H1 (cell line): ENCODE data around the gene SEMA6D. TPM values are rescaled to one million over a fixed set of nuclear protein-coding genes. Genes with fewer than 3 reads are reported as not detected.

ENCODE experiments used
- CTCF ChIA-PET: fragments of 300-600 bp; sonication (Branson Sonifier 250); formaldehyde crosslinking; loops from one replicate; lab custom pipeline; 2021; ENCODE audit not compliant: partially characterized antibody; lab: Charles Lee
- POLR2A ChIA-PET: fragments of 300-600 bp; sonication (Branson Sonifier 250); formaldehyde crosslinking; loops from one replicate; lab custom pipeline; 2021; ENCODE audit warnings: inconsistent platforms; ENCODE audit not compliant: partially characterized antibody; lab: Charles Lee
- DNase-seq, 2 experiments: peaks; one replicate each; pipeline versions ENCODE4 v3.0.0 to v3.0.0-alpha.2; 2010 to 2022; ENCODE audit warnings: low spot score in 2 of 2, low read depth in 1 of 2, mixed read lengths in 1 of 2
- FAIRE-seq: peaks from 2 replicates; lab custom pipeline; 2011; peaks lifted over from hg19 to GRCh38; lab: Jason Lieb, UNC
- H2AFZ ChIP-seq: 2 replicates; pipeline ENCODE4 v1.8.1; 2012; ENCODE audit warnings: low read length, inconsistent platforms
- H2AK5ac ChIP-seq: 2 replicates; pipeline ENCODE4 v1.6.1; 2013; ENCODE audit warnings: low read depth, low read length
- H2BK120ac ChIP-seq: replicated peaks from 2 replicates; pipeline ENCODE3; 2013; ENCODE audit warnings: low read depth, low read length, inconsistent platforms
- H2BK12ac ChIP-seq: 2 replicates; pipeline ENCODE4 v1.6.1; 2013; ENCODE audit warnings: low read depth, low read length
- H2BK15ac ChIP-seq: 2 replicates; pipeline ENCODE4 v1.6.1; 2013; ENCODE audit warnings: low read length
- H2BK20ac ChIP-seq: 2 replicates; pipeline ENCODE4 v1.6.1; 2013; ENCODE audit warnings: low read length
- H2BK5ac ChIP-seq: 2 replicates; pipeline ENCODE4 v1.6.1; 2013; ENCODE audit warnings: low read depth, low read length
- H3K14ac ChIP-seq: 2 replicates; pipeline ENCODE4 v1.6.1; 2013; ENCODE audit warnings: inconsistent platforms; ENCODE audit not compliant: insufficient read length
- H3K18ac ChIP-seq: 2 replicates; pipeline ENCODE4 v1.6.1; 2013; ENCODE audit warnings: low read length; ENCODE audit errors: extremely low read depth
- H3K23ac ChIP-seq: 2 replicates; pipeline ENCODE4 v1.6.1; 2013; ENCODE audit warnings: inconsistent platforms; ENCODE audit not compliant: insufficient read length
- H3K23me2 ChIP-seq: 2 replicates; pipeline ENCODE4 v1.6.1; 2013; ENCODE audit warnings: low read depth, low read length
- H3K27ac ChIP-seq: 2 replicates; pipeline ENCODE4 v1.6.1; 2011; ENCODE audit warnings: low read depth, low read length, inconsistent platforms
- H3K27me3 ChIP-seq, 4 experiments: replicated peaks in 1 of 4; 1 replicate in 1 of 4; 2 replicates in 3 of 4; pipeline versions ENCODE4 v1.6.1 to v1.8.1; 2011 to 2013; ENCODE audit warnings: low read length in 3 of 4, mild to moderate bottlenecking in 3 of 4, inconsistent platforms in 2 of 4, mixed read lengths in 2 of 4, moderate library complexity in 1 of 4; ENCODE audit not compliant: control insufficient read depth in 3 of 4, insufficient read depth in 3 of 4; ENCODE audit errors: extremely low read depth in 1 of 4
- H3K36me3 ChIP-seq, 4 experiments: 2 replicates each; pipeline versions ENCODE4 v1.6.1 to v1.8.1; 2011 to 2013; ENCODE audit warnings: mild to moderate bottlenecking in 4 of 4, low read length in 3 of 4, moderate library complexity in 2 of 4, control low read depth in 1 of 4, inconsistent platforms in 1 of 4; ENCODE audit not compliant: insufficient read depth in 4 of 4, control insufficient read depth in 2 of 4
- H3K4ac ChIP-seq: replicated peaks from 2 replicates; pipeline ENCODE3; 2013; ENCODE audit warnings: low read length, low read depth, mixed read lengths, inconsistent platforms; ENCODE audit not compliant: insufficient read length
- H3K4me1 ChIP-seq, 4 experiments: replicated peaks in 1 of 4; 1 replicate in 1 of 4; 2 replicates in 3 of 4; pipeline versions ENCODE4 v1.6.1 to v1.8.1; 2011 to 2013; ENCODE audit warnings: low read length in 3 of 4, inconsistent platforms in 2 of 4, mixed read lengths in 1 of 4; ENCODE audit not compliant: insufficient read depth in 4 of 4, control insufficient read depth in 3 of 4
- H3K4me2 ChIP-seq, 2 experiments: 2 replicates each; pipeline versions ENCODE4 v1.6.1 to v1.8.1; 2011 to 2013; ENCODE audit warnings: low read depth in 2 of 2, low read length in 2 of 2, control low read depth in 1 of 2, inconsistent platforms in 1 of 2, mild to moderate bottlenecking in 1 of 2; ENCODE audit not compliant: insufficient read depth in 1 of 2
- H3K4me3 ChIP-seq, 4 experiments: fragments of 200-600, 300-600 bp in 1 of 4; sonication (generic), shearing (Covaris generic), sonication (Bioruptor Twin) in 1 of 4; 2 replicates each; pipeline versions ENCODE4 v1.5.1 to v1.8.1; 2011 to 2016; ENCODE audit warnings: low read length in 4 of 4, low read depth in 3 of 4, control low read depth in 2 of 4, inconsistent platforms in 2 of 4, mild to moderate bottlenecking in 2 of 4, mixed read lengths in 1 of 4, moderate library complexity in 1 of 4; ENCODE audit not compliant: insufficient read depth in 2 of 4; ENCODE audit errors: extremely low read depth in 1 of 4
- H3K56ac ChIP-seq: replicated peaks from 2 replicates; pipeline ENCODE3; 2013; ENCODE audit warnings: low read depth, mild to moderate bottlenecking, mixed read lengths, low read length, inconsistent platforms; ENCODE audit not compliant: insufficient read length
- H3K79me1 ChIP-seq: 2 replicates; pipeline ENCODE4 v1.6.1; 2013; ENCODE audit warnings: low read depth, low read length, control low read depth
- H3K79me2 ChIP-seq, 2 experiments: 2 replicates each; pipeline versions ENCODE4 v1.6.1 to v1.8.1; 2012 to 2013; ENCODE audit warnings: low read length in 2 of 2, mild to moderate bottlenecking in 2 of 2, inconsistent platforms in 1 of 2; ENCODE audit not compliant: insufficient read depth in 2 of 2, control insufficient read depth in 1 of 2
- H3K9ac ChIP-seq, 4 experiments: replicated peaks in 1 of 4; 1 replicate in 1 of 4; 2 replicates in 3 of 4; pipeline versions ENCODE4 v1.6.1 to v1.8.1; 2011 to 2013; ENCODE audit warnings: low read depth in 3 of 4, low read length in 3 of 4, control low read depth in 2 of 4, mild to moderate bottlenecking in 2 of 4, moderate library complexity in 2 of 4, inconsistent platforms in 1 of 4; ENCODE audit errors: extremely low read depth in 1 of 4
- H3K9me3 ChIP-seq, 2 experiments: 2 replicates each; pipeline versions ENCODE4 v1.6.1 to v1.8.1; 2012 to 2013; ENCODE audit warnings: mild to moderate bottlenecking in 2 of 2, moderate library complexity in 2 of 2, control low read depth in 1 of 2, inconsistent platforms in 1 of 2, low read depth in 1 of 2, low read length in 1 of 2, mixed read lengths in 1 of 2; ENCODE audit not compliant: insufficient read depth in 2 of 2
- H4K20me1 ChIP-seq, 2 experiments: replicated peaks in 1 of 2; 2 replicates each; pipeline versions ENCODE3 to v1.8.1; 2011 to 2013; ENCODE audit warnings: inconsistent platforms in 2 of 2, low read length in 2 of 2, mild to moderate bottlenecking in 1 of 2; ENCODE audit not compliant: insufficient read depth in 2 of 2, control insufficient read depth in 1 of 2
- H4K5ac ChIP-seq: 2 replicates; pipeline ENCODE4 v1.6.1; 2013; ENCODE audit warnings: low read length, low read depth, mixed read lengths, inconsistent platforms; ENCODE audit not compliant: insufficient read length
- H4K8ac ChIP-seq: 2 replicates; pipeline ENCODE4 v1.8.0; 2013; ENCODE audit warnings: mild to moderate bottlenecking, moderate library complexity, low read length, inconsistent platforms; ENCODE audit not compliant: insufficient read depth; ENCODE audit errors: extremely low read depth
- H4K91ac ChIP-seq: replicated peaks from 2 replicates; pipeline ENCODE3; 2013; ENCODE audit warnings: low read length, mixed read lengths, inconsistent platforms; ENCODE audit not compliant: insufficient read length
- ASH2L ChIP-seq: fragments of 200-600, 300-600 bp; sonication (generic); IDR thresholded peaks from one replicate; pipeline ENCODE4 v1.7.1; 2017; ENCODE audit warnings: low read length
- BACH1 ChIP-seq: IDR thresholded peaks from 2 replicates; pipeline ENCODE4 v1.6.1; 2012; ENCODE audit warnings: low read length, improper control_type of control experiment
- CBX5 ChIP-seq: fragments of 300-800, 300-1000 bp; sonication (generic); IDR thresholded peaks from 2 replicates; pipeline ENCODE4 v1.7.1; 2016; ENCODE audit warnings: antibody characterized with exemption, low read length, low read depth
- EZH2 ChIP-seq: fragments of 200-600 bp; sonication (generic); IDR thresholded peaks from 2 replicates; pipeline ENCODE4 v1.7.1; 2012; ENCODE audit warnings: low read depth, mild to moderate bottlenecking, moderate library complexity, low read length, inconsistent platforms; ENCODE audit not compliant: severe bottlenecking
- GTF2F1 ChIP-seq: IDR thresholded peaks from 2 replicates; pipeline ENCODE4 v1.6.1; 2012; ENCODE audit warnings: low read depth, low read length, improper control_type of control experiment, borderline replicate concordance
- HDAC6 ChIP-seq: IDR thresholded peaks from one replicate; pipeline ENCODE4 v1.7.1; 2012; ENCODE audit warnings: low read depth, mild to moderate bottlenecking, inconsistent platforms, low read length, moderate library complexity
- NANOG ChIP-seq: IDR thresholded peaks from 2 replicates; pipeline ENCODE4 v1.6.1; 2011; ENCODE audit warnings: low read length, low read depth, mild to moderate bottlenecking, inconsistent platforms; ENCODE audit not compliant: insufficient read depth, poor library complexity, severe bottlenecking
- NRF1 ChIP-seq: IDR thresholded peaks from 2 replicates; pipeline ENCODE4 v1.6.1; 2011; ENCODE audit warnings: mild to moderate bottlenecking, low read depth, low read length, improper control_type of control experiment
- RAD21 ChIP-seq, 2 experiments: IDR thresholded peaks in 1 of 2; conservative IDR thresholded peaks in 1 of 2; 2 replicates each; pipeline ENCODE4 v1.6.1; 2011; ENCODE audit warnings: low read depth in 2 of 2, low read length in 2 of 2, improper control_type of control experiment in 1 of 2, inconsistent platforms in 1 of 2, mild to moderate bottlenecking in 1 of 2, moderate library complexity in 1 of 2
- USF2 ChIP-seq: IDR thresholded peaks from 2 replicates; pipeline ENCODE4 v1.6.1; 2011; ENCODE audit warnings: low read length, improper control_type of control experiment
- YY1 ChIP-seq: IDR thresholded peaks from 2 replicates; pipeline ENCODE4 v1.6.1; 2011; ENCODE audit warnings: low read depth, mild to moderate bottlenecking, low read length
- ZNF274 ChIP-seq: IDR thresholded peaks from 2 replicates; pipeline ENCODE4 v1.7.0; 2012; ENCODE audit warnings: low read length, borderline replicate concordance; ENCODE audit errors: extremely low read depth
- WGBS, 2 experiments: shearing (Covaris generic) in 1 of 2; methylation state at CpG; one replicate each; pipeline versions ENCODE4 v1.1.6 to v1.1.7; 2013 to 2015; ENCODE audit warnings: low lambda C conversion rate in 2 of 2, mixed read lengths in 2 of 2, inconsistent platforms in 1 of 2, low coverage in 1 of 2, missing lambda C conversion rate in 1 of 2; ENCODE audit not compliant: insufficient replicate concordance in 2 of 2, insufficient coverage in 1 of 2, insufficient read length in 1 of 2; ENCODE audit errors: extremely low coverage in 1 of 2, missing lambda C conversion rate in 1 of 2; 5-methylcytosine and 5-hydroxymethylcytosine counted together
- polyA plus RNA-seq, 7 experiments: library from polyadenylated mRNA; depleted of rRNA in 3 of 7; stranded (reverse) in 5 of 7; unstranded in 2 of 7; fragments of >200 nt in 5 of 7; fragments of 200-250 nt in 2 of 7; gene quantifications; 1 replicate in 5 of 7; 2 replicates in 1 of 7; 4 replicates in 1 of 7; pipeline versions ENCODE4 v1.2.1 to v1.2.3, GENCODE V29; 2011 to 2013; ENCODE audit warnings: missing spikeins in 2 of 7, mixed read lengths in 2 of 7
- total RNA-seq: library from RNA; stranded (reverse); fragmentation: NEBNext Ultra II Directional; extraction: Animal tissue kit (Norgen Biotek cat#: 25700); gene quantifications from 2 replicates; pipeline ENCODE4 v1.2.1, GENCODE V29; 2021

Gene SEMA6D
- total and polyA plus RNA-seq, 2 of the 8 experiments (the other 6 are each of a cell fraction or from before 2014, with no cell fraction given), result 2.2 to 3.8 TPM

- no peaks in the 10 kb centered on the region for H3K23me2 ChIP-seq
- FAIRE-seq (no peak), DNase-seq (no peak)
- no peak overlapping the region for H4K91ac ChIP-seq
- no peak overlapping the region for H3K56ac ChIP-seq
- peaks cover 0 to 8% (median 5%) of the 10 kb centered on the region in 4 experiments; a peak in 5 of 7 replicates for H3K27me3 ChIP-seq
- no peak overlapping the region for H3K27ac ChIP-seq
- no peak overlapping the region for H4K5ac ChIP-seq
- no peak overlapping the region for H2BK15ac ChIP-seq
- 83% methylated on average over 6 of the region's 6 CpGs; no CpG with 5 or more reads in 1 of the 2 experiments for whole genome bisulfite sequencing, 2 experiments
- no peak overlapping the region for H3K4ac ChIP-seq
- H3K23ac ChIP-seq, result no peak overlapping the region
- H3K36me3 ChIP-seq, result no peaks in the 10 kb centered on the region; a peak in 1 of 8 replicates
- no peaks in the 10 kb centered on the region for H3K79me1 ChIP-seq
- no peak overlapping the region for H2AFZ ChIP-seq
- H3K79me2 ChIP-seq, result no peaks in the 10 kb centered on the region
- no peak overlapping the region for H2BK120ac ChIP-seq
- no peak overlapping the region; a peak in 1 of 4 replicates for H3K4me2 ChIP-seq
- H4K8ac ChIP-seq, result no peak overlapping the region
- H3K4me1 ChIP-seq, result peaks cover 7 to 14% (median 10%) of the 10 kb centered on the region in 4 experiments
- no peak overlapping the region for H2BK5ac ChIP-seq
- CTCF ChIA-PET, result interaction anchor here (1.0 to 1.3 kb wide), 3 partner anchors 16 to 33 kb away, joined by 3 to 4 read pairs (median 4); no protein-coding TSS in a partner anchor
- no peaks in the 10 kb centered on the region for H4K20me1 ChIP-seq
- H2BK12ac ChIP-seq, result no peak overlapping the region
- H3K9me3 ChIP-seq, result no peaks in the 10 kb centered on the region
- no peak overlapping the region for H3K14ac ChIP-seq
- POLR2A ChIA-PET, result no interaction called here
- H2BK20ac ChIP-seq, result no peak overlapping the region
- H3K4me3 ChIP-seq, result no peak overlapping the region
- no peak overlapping the region for H3K18ac ChIP-seq
- no peak overlapping the region for H2AK5ac ChIP-seq
- H3K9ac ChIP-seq, result no peak overlapping the region
- no peak for TF ChIP-seq ASH2L
- TF ChIP-seq BACH1, result no peak
- no peak for TF ChIP-seq GTF2F1
- TF ChIP-seq CBX5, result no peak
- no peak for TF ChIP-seq EZH2
- TF ChIP-seq HDAC6, result no peak
- TF ChIP-seq RAD21 (IDR thresholded peaks at IDR 0.05 in 1 of 2, conservative IDR thresholded peaks at IDR 0.05 in 1 of 2; ENCODE audit: low read depth in 2 of 2, low read length in 2 of 2), result no peak
- TF ChIP-seq YY1, result no peak
- TF ChIP-seq USF2, result no peak
- TF ChIP-seq NANOG, result no peak
- no peak for TF ChIP-seq ZNF274
- no peak for TF ChIP-seq NRF1
These were observed 26.1 kb downstream of the SEMA6D start for GRCh38 chr15:47743385-47743784.
